NCI-H187 treated with DMSO at 0.1 percent for 48 hours (cell line): Measurements from ENCODE around the gene SPATA20.

ENCODE experiments used
- DNase-seq: peaks from one replicate; lab custom pipeline; 2025; lab: John Stamatoyannopoulos, UW

SPATA20 gene

GRCh38 chr17:50540560-50541401 is 6.2 kb upstream of the SPATA20 start:
- no peak for DNase-seq

- no peak for DNase-seq
Observed at GRCh38 chr17:50541402-50541715, 5.6 kb upstream of the SPATA20 start.

GRCh38 chr17:50541716-50542688 is 5.0 kb upstream of the SPATA20 start:
- DNase-seq = peak; percentile 4

- no peak for DNase-seq
Observed at GRCh38 chr17:50542795-50543774, 3.9 kb upstream of the SPATA20 start.

GRCh38 chr17:50544516-50544915 is 2.5 kb upstream of the SPATA20 start:
- no peak for DNase-seq

- DNase-seq = no peak
Observed at GRCh38 chr17:50545311-50545710, 1.7 kb upstream of the SPATA20 start.

GRCh38 chr17:50546701-50547034 is 306 bp upstream of the SPATA20 start:
- no peak for DNase-seq

- no peak for DNase-seq
Observed at GRCh38 chr17:50547736-50548083, 736 bp downstream of the SPATA20 start.

GRCh38 chr17:50548831-50549230 is 1.9 kb downstream of the SPATA20 start:
- no peak for DNase-seq

- no peak for DNase-seq
Observed at GRCh38 chr17:50549256-50549941, 2.4 kb downstream of the SPATA20 start.

GRCh38 chr17:50549969-50550368 is 3.0 kb downstream of the SPATA20 start:
- DNase-seq = no peak

GRCh38 chr17:50550661-50551432 is 3.9 kb downstream of the SPATA20 start:
- no peak for DNase-seq

GRCh38 chr17:50551433-50551815 is 4.5 kb downstream of the SPATA20 start:
- DNase-seq = no peak

GRCh38 chr17:50551884-50552283 is 4.9 kb downstream of the SPATA20 start:
- DNase-seq = no peak

- DNase-seq = no peak
Observed at GRCh38 chr17:50554201-50554600, 7.2 kb downstream of the SPATA20 start.

GRCh38 chr17:50556803-50557202 is 9.8 kb downstream of the SPATA20 start:
- no peak for DNase-seq

GRCh38 chr17:50557630-50558029 is 10.7 kb downstream of the SPATA20 start:
- DNase-seq = no peak

GRCh38 chr17:50558091-50558490 is 11.1 kb downstream of the SPATA20 start:
- no peak for DNase-seq

- DNase-seq = no peak
Observed at GRCh38 chr17:50558581-50558940, 11.6 kb downstream of the SPATA20 start.

GRCh38 chr17:50558941-50559614 is 12.1 kb downstream of the SPATA20 start:
- no peak for DNase-seq
